ENCODE data around the gene CLIC6. TPM values are rescaled to one million over a fixed set of nuclear protein-coding genes. Genes with fewer than 3 reads are reported as not detected.

CLIC6 gene
- total RNA-seq, 1 donor: under 0.01 TPM

DNA sequence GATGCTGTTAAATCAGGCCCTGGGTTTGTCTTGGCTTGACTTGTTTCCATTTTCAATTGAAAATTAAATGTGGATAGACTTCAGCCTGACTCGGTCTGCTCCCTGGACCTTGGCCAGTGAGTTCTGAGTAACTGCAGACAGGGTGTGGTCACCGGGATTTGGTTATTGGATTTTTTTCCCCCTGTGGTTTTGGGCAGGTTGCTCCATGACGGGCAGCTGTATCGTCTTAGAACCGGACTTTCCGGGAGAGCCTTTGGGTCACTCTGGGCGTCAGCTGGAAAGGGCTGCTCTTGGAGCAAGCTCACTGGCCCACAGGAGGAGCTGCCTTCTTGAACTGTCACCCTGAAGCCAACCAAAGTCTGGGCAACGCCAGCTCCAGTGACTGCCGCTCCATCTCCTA lies 75.0 kb downstream of the CLIC6 start:
- H3K27ac ChIP-seq (ENCODE audit: low read depth, low read length): peak overlapping the region; percentile 52
- no peaks in the 10 kb centered on the region for H4K20me1 ChIP-seq (ENCODE audit: insufficient read depth, low read length)
- H3K4me2 ChIP-seq (ENCODE audit: insufficient read depth, low read length): peak overlapping the region; percentile 5

DNA sequence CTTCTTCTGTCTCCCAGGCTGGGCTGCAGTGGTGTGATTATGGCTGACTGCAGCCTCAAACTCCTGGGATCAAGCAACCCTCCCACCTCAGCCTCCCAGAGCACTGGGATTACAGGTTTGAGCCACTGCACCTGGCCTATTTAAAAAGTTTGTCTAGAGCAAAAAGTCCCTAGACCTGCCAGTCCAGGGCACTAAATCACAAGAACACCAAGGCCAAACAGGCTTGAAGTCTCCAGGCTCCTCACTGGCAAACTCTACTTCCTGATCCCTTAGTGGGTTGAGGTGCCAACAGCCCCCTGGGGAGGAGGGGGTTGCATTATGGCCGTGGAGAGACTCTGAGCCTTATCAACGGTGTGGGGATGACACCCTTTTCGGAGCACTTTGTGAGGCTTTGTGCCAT lies 76.0 kb downstream of the CLIC6 start:
- Histone ChIP-seq H3K4me2 (ENCODE audit: insufficient read depth, low read length) (no peak overlapping the region), H3K4me1 (ENCODE audit: insufficient read depth, low read length) (peaks cover 13% of the 10 kb centered on the region), H4K20me1 (ENCODE audit: insufficient read depth, low read length) (no peaks in the 10 kb centered on the region), H3K79me2 (ENCODE audit: insufficient read depth, low read length) (no peaks in the 10 kb centered on the region), H3K27ac (ENCODE audit: low read depth, low read length) (no peak overlapping the region), H2AFZ (ENCODE audit: low read length) (no peak overlapping the region), H3K27me3 (ENCODE audit: insufficient read depth, low read length) (no peaks in the 10 kb centered on the region), H3K4me3 (ENCODE audit: insufficient read depth, low read length) (no peak overlapping the region), H3K36me3 (ENCODE audit: insufficient read depth, low read length) (no peaks in the 10 kb centered on the region), H3K9me3 (ENCODE audit: low read depth, low read length) (no peaks in the 10 kb centered on the region)
- DNase-seq (ENCODE audit: insufficient read length, low spot score, missing footprints): no peak
- TF ChIP-seq, protein P1, sequence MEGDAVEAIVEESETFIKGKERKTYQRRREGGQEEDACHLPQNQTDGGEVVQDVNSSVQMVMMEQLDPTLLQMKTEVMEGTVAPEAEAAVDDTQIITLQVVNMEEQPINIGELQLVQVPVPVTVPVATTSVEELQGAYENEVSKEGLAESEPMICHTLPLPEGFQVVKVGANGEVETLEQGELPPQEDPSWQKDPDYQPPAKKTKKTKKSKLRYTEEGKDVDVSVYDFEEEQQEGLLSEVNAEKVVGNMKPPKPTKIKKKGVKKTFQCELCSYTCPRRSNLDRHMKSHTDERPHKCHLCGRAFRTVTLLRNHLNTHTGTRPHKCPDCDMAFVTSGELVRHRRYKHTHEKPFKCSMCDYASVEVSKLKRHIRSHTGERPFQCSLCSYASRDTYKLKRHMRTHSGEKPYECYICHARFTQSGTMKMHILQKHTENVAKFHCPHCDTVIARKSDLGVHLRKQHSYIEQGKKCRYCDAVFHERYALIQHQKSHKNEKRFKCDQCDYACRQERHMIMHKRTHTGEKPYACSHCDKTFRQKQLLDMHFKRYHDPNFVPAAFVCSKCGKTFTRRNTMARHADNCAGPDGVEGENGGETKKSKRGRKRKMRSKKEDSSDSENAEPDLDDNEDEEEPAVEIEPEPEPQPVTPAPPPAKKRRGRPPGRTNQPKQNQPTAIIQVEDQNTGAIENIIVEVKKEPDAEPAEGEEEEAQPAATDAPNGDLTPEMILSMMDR (IDR thresholded peaks at IDR 0.05; ENCODE audit: extremely low read depth, low read depth, low read length): no peak

More for the DNA sequence above, 75.0 kb downstream of the CLIC6 start:
- Histone ChIP-seq H3K36me3 (ENCODE audit: insufficient read depth, low read length) (no peaks in the 10 kb centered on the region), H3K4me3 (ENCODE audit: insufficient read depth, low read length) (no peak overlapping the region), H3K79me2 (ENCODE audit: insufficient read depth, low read length) (no peaks in the 10 kb centered on the region), H3K27me3 (ENCODE audit: insufficient read depth, low read length) (no peaks in the 10 kb centered on the region), H2AFZ (ENCODE audit: low read length) (no peak overlapping the region), H3K9me3 (ENCODE audit: low read depth, low read length) (no peaks in the 10 kb centered on the region), H3K4me1 (ENCODE audit: insufficient read depth, low read length) (peaks cover 13% of the 10 kb centered on the region)
- peak; percentile 82 for DNase-seq (ENCODE audit: insufficient read length, low spot score, missing footprints)
- TF ChIP-seq, protein P1 (IDR thresholded peaks at IDR 0.05; ENCODE audit: extremely low read depth, low read depth, low read length): no peak

DNA sequence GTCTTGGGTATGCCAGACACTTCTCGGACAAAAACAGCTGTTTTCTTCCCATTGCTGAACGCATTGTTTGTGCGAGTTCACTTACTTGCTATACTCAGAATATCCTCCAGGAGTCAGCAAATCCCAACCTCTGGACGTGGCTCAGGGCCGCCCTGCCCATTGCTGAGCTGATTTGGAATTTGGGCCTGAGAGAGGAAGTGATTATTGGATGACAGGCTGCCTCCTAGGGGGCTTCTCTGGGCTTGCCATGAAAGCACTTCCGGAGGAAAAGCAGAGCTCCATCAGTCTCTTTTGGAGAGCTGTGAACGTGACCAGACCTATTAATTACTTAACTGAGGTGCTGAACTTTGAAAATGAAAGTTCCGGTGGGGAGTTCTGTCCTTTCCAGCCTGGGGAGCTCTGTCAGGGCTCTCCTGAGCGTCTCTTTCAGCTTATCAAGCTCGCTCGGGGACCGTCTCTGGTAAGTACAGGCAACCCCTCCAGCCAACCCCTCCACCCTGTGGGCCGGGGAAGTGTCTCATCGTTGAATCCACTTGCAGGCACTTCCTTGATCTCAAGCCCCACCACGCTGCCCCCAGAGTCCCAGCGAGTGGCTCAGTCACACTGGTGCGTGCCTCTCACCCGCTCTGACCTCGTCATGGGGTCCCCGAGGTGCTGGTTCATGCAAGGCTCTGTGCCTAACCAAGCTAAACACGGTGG lies 76.9 kb downstream of the CLIC6 start:
- TF ChIP-seq, protein P1 (IDR thresholded peaks at IDR 0.05; ENCODE audit: extremely low read depth, low read depth, low read length): peak; percentile 99
- no peaks in the 10 kb centered on the region for H3K79me2 ChIP-seq (ENCODE audit: insufficient read depth, low read length)
- peak overlapping the region; percentile 52 for H2AFZ ChIP-seq (ENCODE audit: low read length)
- no peaks in the 10 kb centered on the region for H3K36me3 ChIP-seq (ENCODE audit: insufficient read depth, low read length)
- peak overlapping the region; percentile 62 for H3K4me3 ChIP-seq (ENCODE audit: insufficient read depth, low read length)
- H3K9me3 ChIP-seq (ENCODE audit: low read depth, low read length): no peaks in the 10 kb centered on the region
- peak; percentile 93 for DNase-seq (ENCODE audit: insufficient read length, low spot score, missing footprints)
- peak overlapping the region; percentile 63 for H3K4me2 ChIP-seq (ENCODE audit: insufficient read depth, low read length)
- H3K27me3 ChIP-seq (ENCODE audit: insufficient read depth, low read length): no peaks in the 10 kb centered on the region
- peaks cover 13% of the 10 kb centered on the region for H3K4me1 ChIP-seq (ENCODE audit: insufficient read depth, low read length)
- H3K27ac ChIP-seq (ENCODE audit: low read depth, low read length): peak overlapping the region; percentile 65
- no peaks in the 10 kb centered on the region for H4K20me1 ChIP-seq (ENCODE audit: insufficient read depth, low read length)

DNA sequence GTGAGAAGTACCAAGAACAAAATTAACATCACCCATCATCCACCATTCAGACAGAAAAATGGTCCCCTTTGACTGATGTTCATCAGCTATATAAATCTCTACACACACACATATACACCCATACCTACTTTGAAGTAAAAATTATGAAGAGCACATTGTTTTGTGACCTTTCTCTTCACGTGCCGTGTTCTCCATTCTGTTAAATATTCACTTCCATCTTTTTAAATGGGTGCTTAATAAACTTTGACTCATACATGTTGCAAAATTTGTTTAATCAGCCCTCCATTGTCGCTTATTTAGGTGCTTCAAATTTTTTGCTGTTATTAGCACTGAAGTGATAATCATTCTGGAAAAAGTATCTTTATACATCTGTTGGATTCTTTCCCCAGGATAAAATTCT lies 80.1 kb downstream of the CLIC6 start:
- TF ChIP-seq, protein P1 (IDR thresholded peaks at IDR 0.05; ENCODE audit: extremely low read depth, low read depth, low read length): no peak
- no peaks in the 10 kb centered on the region for H3K79me2 ChIP-seq (ENCODE audit: insufficient read depth, low read length)
- H3K4me1 ChIP-seq (ENCODE audit: insufficient read depth, low read length): peaks cover 10% of the 10 kb centered on the region
- no peak overlapping the region for H2AFZ ChIP-seq (ENCODE audit: low read length)
- no peaks in the 10 kb centered on the region for H3K9me3 ChIP-seq (ENCODE audit: low read depth, low read length)
- no peaks in the 10 kb centered on the region for H3K27me3 ChIP-seq (ENCODE audit: insufficient read depth, low read length)
- H3K36me3 ChIP-seq (ENCODE audit: insufficient read depth, low read length): no peaks in the 10 kb centered on the region
- DNase-seq (ENCODE audit: insufficient read length, low spot score, missing footprints): no peak
- H3K4me2 ChIP-seq (ENCODE audit: insufficient read depth, low read length): no peak overlapping the region
- no peak overlapping the region for H3K4me3 ChIP-seq (ENCODE audit: insufficient read depth, low read length)
- no peaks in the 10 kb centered on the region for H4K20me1 ChIP-seq (ENCODE audit: insufficient read depth, low read length)
- H3K27ac ChIP-seq (ENCODE audit: low read depth, low read length): no peak overlapping the region

Measured in osteoblast (primary cell).